CD4-positive, CD25-positive, alpha-beta regulatory T cell (primary cell): ENCODE data around the gene DENND4A. TPM values are rescaled to one million over a fixed set of nuclear protein-coding genes. Genes with fewer than 3 reads are reported as not detected.

Experiments used
- ATAC-seq, 2 donors: fragments of 150-1000 bp; cut with Tn5 transposase; one replicate each; pipeline ENCODE4 v1.10.0; 2021; ENCODE audit warnings: low read depth in 2 of 2, moderate number of reproducible peaks in 2 of 2, moderate library complexity in 1 of 2
- DNase-seq, 3 donors: peaks; one replicate each; pipeline versions ENCODE4 v3.0.0 to v3.0.0-alpha.2; 2012 to 2022; ENCODE audit warnings: mixed read lengths in 1 of 3
- H3K27ac ChIP-seq: one replicate; pipeline ENCODE4 v1.7.0; 2013; ENCODE audit warnings: mild to moderate bottlenecking, low read length; ENCODE audit not compliant: insufficient read depth, poor library complexity, severe bottlenecking
- H3K27me3 ChIP-seq: one replicate; pipeline ENCODE4 v1.7.0; 2013; ENCODE audit warnings: low read length; ENCODE audit not compliant: control insufficient read depth, insufficient read depth
- H3K36me3 ChIP-seq: one replicate; pipeline ENCODE4 v1.7.0; 2013; ENCODE audit warnings: mild to moderate bottlenecking, low read length, moderate library complexity; ENCODE audit not compliant: control insufficient read depth, insufficient read depth
- H3K4me1 ChIP-seq: 2 replicates; pipeline ENCODE4 v1.7.0; 2013; ENCODE audit warnings: mild to moderate bottlenecking, low read length; ENCODE audit not compliant: insufficient read depth, control insufficient read depth, poor library complexity, severe bottlenecking
- H3K4me3 ChIP-seq: one replicate; pipeline ENCODE4 v1.7.0; 2013; ENCODE audit warnings: low read depth, mild to moderate bottlenecking, low read length, moderate library complexity
- H3K9me3 ChIP-seq, 2 experiments: 1 replicate in 1 of 2; 2 replicates in 1 of 2; pipeline ENCODE4 v1.7.0; 2013; ENCODE audit warnings: low read length in 2 of 2, mild to moderate bottlenecking in 1 of 2, moderate library complexity in 1 of 2; ENCODE audit not compliant: control insufficient read depth in 2 of 2
- H3K27ac Mint-ChIP-seq, 3 donors: one replicate each; pipeline ENCODE4 v1.8.0; 2020 to 2022; ENCODE audit warnings: mild to moderate bottlenecking in 3 of 3, mixed read lengths in 3 of 3, moderate library complexity in 2 of 3
- H3K27me3 Mint-ChIP-seq: one replicate; pipeline ENCODE4 v1.8.0; 2022; ENCODE audit warnings: mild to moderate bottlenecking, mixed read lengths
- H3K36me3 Mint-ChIP-seq: one replicate; pipeline ENCODE4 v1.8.0; 2020; ENCODE audit warnings: mixed read lengths
- H3K4me1 Mint-ChIP-seq, 4 donors: one replicate each; pipeline ENCODE4 v1.8.0; 2020 to 2022; ENCODE audit warnings: mixed read lengths in 4 of 4, mild to moderate bottlenecking in 1 of 4
- H3K4me3 Mint-ChIP-seq, 4 donors: one replicate each; pipeline ENCODE4 v1.8.0; 2020 to 2022; ENCODE audit warnings: mild to moderate bottlenecking in 4 of 4, mixed read lengths in 4 of 4, moderate library complexity in 3 of 4
- H3K9me3 Mint-ChIP-seq, 7 donors: one replicate each; pipeline ENCODE4 v1.8.0; 2020 to 2022; ENCODE audit warnings: mixed read lengths in 7 of 7, mild to moderate bottlenecking in 3 of 7, moderate library complexity in 2 of 7
- polyA plus RNA-seq, 4 donors: library from polyadenylated mRNA; unstranded; fragments of 300-500 nt; fragmentation: Illumina TruSeq; gene quantifications; one replicate each; pipeline ENCODE4 v1.2.3, GENCODE V29; 2021
- total RNA-seq: library from RNA; stranded (reverse); gene quantifications from one replicate; pipeline ENCODE4 v1.2.3, GENCODE V29; 2022

DENND4A gene
- total RNA-seq (88.4 TPM), polyA plus RNA-seq (10 to 100 TPM in 3 of 4 donors, 1 to 10 TPM in 1; 9.6 to 13.2 (median 12.1) TPM)

- peak within 1 kb of the TSS; percentile 100 for H3K4me3 ChIP-seq
- ATAC-seq (peak; percentile 87), DNase-seq (peak; percentile 97 to 99 (median 99))
- Mint-ChIP-seq H3K4me3 (peak within 1 kb of the TSS; percentile 94 to 98 (median 96)), H3K36me3 (no peaks in the 10 kb centered on the region), H3K9me3 (peaks cover 0 to 2% (median 0%) of the 10 kb centered on the region in 7 donors), H3K27ac (peak within 1 kb of the TSS; percentile 98 to 100 (median 99)), H3K4me1 (peaks cover 43 to 66% (median 55%) of the 10 kb centered on the region in 4 donors), H3K27me3 (no peaks in the 10 kb centered on the region)
- H3K4me1 ChIP-seq = peaks cover 38% of the 10 kb centered on the region
- H3K9me3 ChIP-seq = no peaks in the 10 kb centered on the region
- no peaks in the 10 kb centered on the region for H3K36me3 ChIP-seq
- H3K27ac ChIP-seq = peak within 1 kb of the TSS; percentile 99
- H3K27me3 ChIP-seq = no peaks in the 10 kb centered on the region
Observed at GRCh38 chr15:65792138-65792987, at the start of gene DENND4A. DENND4A (minus strand) TSS chr15:65792293; CDS start chr15:65756450, 35,843 bp downstream.

GRCh38 chr15:65841121-65841930 lies 49.2 kb upstream of the DENND4A start:
- ATAC-seq (no peak), DNase-seq (no peak)
- Mint-ChIP-seq H3K36me3 (no peaks in the 10 kb centered on the region), H3K27me3 (peaks cover 14% of the 10 kb centered on the region), H3K4me1 (peaks cover 0 to 4% (median 0%) of the 10 kb centered on the region in 4 donors), H3K27ac (no peak overlapping the region), H3K4me3 (no peak overlapping the region), H3K9me3 (no peaks in the 10 kb centered on the region)
- no peak overlapping the region for H3K4me3 ChIP-seq
- no peaks in the 10 kb centered on the region for H3K9me3 ChIP-seq
- H3K27ac ChIP-seq = no peak overlapping the region
- no peaks in the 10 kb centered on the region for H3K4me1 ChIP-seq
- no peaks in the 10 kb centered on the region for H3K36me3 ChIP-seq
- no peaks in the 10 kb centered on the region for H3K27me3 ChIP-seq

- peaks cover 8% of the 10 kb centered on the region for H3K27me3 Mint-ChIP-seq
- Histone ChIP-seq H3K36me3 (no peaks in the 10 kb centered on the region), H3K4me3 (no peak overlapping the region), H3K9me3 (no peaks in the 10 kb centered on the region), H3K27me3 (no peaks in the 10 kb centered on the region), H3K4me1 (no peaks in the 10 kb centered on the region), H3K27ac (no peak overlapping the region)
- ATAC-seq = no peak
- no peaks in the 10 kb centered on the region for H3K36me3 Mint-ChIP-seq
- DNase-seq = no peak
- H3K27ac Mint-ChIP-seq = no peak overlapping the region
- H3K9me3 Mint-ChIP-seq = no peaks in the 10 kb centered on the region
- H3K4me1 Mint-ChIP-seq = peaks cover 0 to 4% (median under 1%) of the 10 kb centered on the region in 4 donors
- H3K4me3 Mint-ChIP-seq = no peak overlapping the region
Observed at GRCh38 chr15:65839985-65840384, 47.9 kb upstream of the DENND4A start.

- H3K27ac Mint-ChIP-seq = no peak overlapping the region
- no peak for ATAC-seq
- H3K36me3 Mint-ChIP-seq = no peaks in the 10 kb centered on the region
Observed at GRCh38 chr15:65839354-65839901, 47.3 kb upstream of the DENND4A start.

GRCh38 chr15:65837301-65838294 lies 45.5 kb upstream of the DENND4A start:
- peaks cover 15% of the 10 kb centered on the region for H3K4me1 ChIP-seq
- no peak for ATAC-seq
- Mint-ChIP-seq H3K36me3 (no peaks in the 10 kb centered on the region), H3K27me3 (no peaks in the 10 kb centered on the region), H3K27ac (no peak overlapping the region), H3K9me3 (no peaks in the 10 kb centered on the region), H3K4me1 (peaks cover 13 to 24% (median 15%) of the 10 kb centered on the region in 4 donors), H3K4me3 (no peak overlapping the region)
- H3K36me3 ChIP-seq = no peaks in the 10 kb centered on the region
- H3K27me3 ChIP-seq = no peaks in the 10 kb centered on the region
- no peaks in the 10 kb centered on the region for H3K9me3 ChIP-seq
- H3K27ac ChIP-seq = no peak overlapping the region
- no peak overlapping the region for H3K4me3 ChIP-seq
- DNase-seq = no peak

More at GRCh38 chr15:65839354-65839901, 47.3 kb upstream of the DENND4A start:
- no peak overlapping the region for H3K4me3 ChIP-seq
- H3K27ac ChIP-seq = no peak overlapping the region
- H3K27me3 ChIP-seq = no peaks in the 10 kb centered on the region
- no peaks in the 10 kb centered on the region for H3K36me3 ChIP-seq
- H3K4me1 Mint-ChIP-seq = peaks cover 0 to 7% (median under 1%) of the 10 kb centered on the region in 4 donors
- H3K4me3 Mint-ChIP-seq = no peak overlapping the region
- H3K9me3 Mint-ChIP-seq = no peaks in the 10 kb centered on the region
- H3K27me3 Mint-ChIP-seq = peaks cover 6% of the 10 kb centered on the region
- no peaks in the 10 kb centered on the region for H3K9me3 ChIP-seq
- no peak for DNase-seq
- H3K4me1 ChIP-seq = no peaks in the 10 kb centered on the region

GRCh38 chr15:65836665-65837064 lies 44.6 kb upstream of the DENND4A start:
- Histone ChIP-seq H3K4me1 (peaks cover 19% of the 10 kb centered on the region), H3K27me3 (no peaks in the 10 kb centered on the region), H3K9me3 (no peaks in the 10 kb centered on the region), H3K36me3 (no peaks in the 10 kb centered on the region), H3K4me3 (no peak overlapping the region), H3K27ac (no peak overlapping the region)
- Mint-ChIP-seq H3K4me1 (peaks cover 14 to 30% (median 19%) of the 10 kb centered on the region in 4 donors), H3K9me3 (no peaks in the 10 kb centered on the region), H3K36me3 (no peaks in the 10 kb centered on the region), H3K4me3 (no peak overlapping the region), H3K27me3 (no peaks in the 10 kb centered on the region), H3K27ac (no peak overlapping the region)
- DNase-seq (no peak), ATAC-seq (no peak)

- Mint-ChIP-seq H3K27me3 (no peaks in the 10 kb centered on the region), H3K4me1 (peaks cover 15 to 37% (median 22%) of the 10 kb centered on the region in 4 donors), H3K36me3 (no peaks in the 10 kb centered on the region), H3K4me3 (no peak overlapping the region), H3K9me3 (no peaks in the 10 kb centered on the region), H3K27ac (no peak overlapping the region)
- ATAC-seq = no peak
- H3K27ac ChIP-seq = no peak overlapping the region
- no peak for DNase-seq
- H3K36me3 ChIP-seq = no peaks in the 10 kb centered on the region
- H3K27me3 ChIP-seq = no peaks in the 10 kb centered on the region
- H3K9me3 ChIP-seq = no peaks in the 10 kb centered on the region
- H3K4me3 ChIP-seq = no peak overlapping the region
- H3K4me1 ChIP-seq = peaks cover 19% of the 10 kb centered on the region
Observed at GRCh38 chr15:65835447-65835846, 43.4 kb upstream of the DENND4A start.
